Activated T-helper 1 cell treated with anti-CD3 and anti-CD28 coated beads, Interleukin-12 subunit alpha, Interleukin-12 subunit beta, Interleukin-2, Interleukin-4 antibody, amounts not matched to agents 30 ng/mL and 10 ng/mL and 1 ng/mL, durations not matched to agents 14 hours and 24 hours and 36 hours (primary cell): ENCODE data around the gene NR1H2. TPM values are rescaled to one million over a fixed set of nuclear protein-coding genes. Genes with fewer than 3 reads are reported as not detected.

ENCODE experiments used
- DNase-seq: peaks from one replicate; pipeline ENCODE4 v3.0.0; 2021; ENCODE audit warnings: low spot score
- H3K27ac Mint-ChIP-seq: one replicate; pipeline ENCODE4 v1.8.0; 2021; ENCODE audit warnings: mild to moderate bottlenecking, mixed read lengths
- H3K27me3 Mint-ChIP-seq: one replicate; pipeline ENCODE4 v1.8.0; 2022; ENCODE audit warnings: mild to moderate bottlenecking, moderate library complexity, mixed read lengths; ENCODE audit not compliant: insufficient read depth
- H3K36me3 Mint-ChIP-seq: one replicate; pipeline ENCODE4 v1.8.0; 2021; ENCODE audit warnings: low read depth, mixed read lengths
- H3K4me1 Mint-ChIP-seq: one replicate; pipeline ENCODE4 v1.8.0; 2021; ENCODE audit warnings: low read depth, mixed read lengths
- H3K4me3 Mint-ChIP-seq: one replicate; pipeline ENCODE4 v1.8.0; 2021; ENCODE audit warnings: mild to moderate bottlenecking, moderate library complexity, mixed read lengths
- H3K9me3 Mint-ChIP-seq: one replicate; pipeline ENCODE4 v1.8.0; 2021; ENCODE audit warnings: mixed read lengths
- intact Hi-C: fragments of 100-400 bp; cut with micrococcal nuclease; formaldehyde crosslinking; loops from one replicate; pipeline ENCODE4 v1.15.1; 2024
- total RNA-seq: library from RNA; stranded (reverse); gene quantifications from 2 replicates; pipeline ENCODE4 v1.2.3, GENCODE V29; 2022

Gene NR1H2
- total RNA-seq, 1 donor from 2014 or later = 84.8 TPM

DNA sequence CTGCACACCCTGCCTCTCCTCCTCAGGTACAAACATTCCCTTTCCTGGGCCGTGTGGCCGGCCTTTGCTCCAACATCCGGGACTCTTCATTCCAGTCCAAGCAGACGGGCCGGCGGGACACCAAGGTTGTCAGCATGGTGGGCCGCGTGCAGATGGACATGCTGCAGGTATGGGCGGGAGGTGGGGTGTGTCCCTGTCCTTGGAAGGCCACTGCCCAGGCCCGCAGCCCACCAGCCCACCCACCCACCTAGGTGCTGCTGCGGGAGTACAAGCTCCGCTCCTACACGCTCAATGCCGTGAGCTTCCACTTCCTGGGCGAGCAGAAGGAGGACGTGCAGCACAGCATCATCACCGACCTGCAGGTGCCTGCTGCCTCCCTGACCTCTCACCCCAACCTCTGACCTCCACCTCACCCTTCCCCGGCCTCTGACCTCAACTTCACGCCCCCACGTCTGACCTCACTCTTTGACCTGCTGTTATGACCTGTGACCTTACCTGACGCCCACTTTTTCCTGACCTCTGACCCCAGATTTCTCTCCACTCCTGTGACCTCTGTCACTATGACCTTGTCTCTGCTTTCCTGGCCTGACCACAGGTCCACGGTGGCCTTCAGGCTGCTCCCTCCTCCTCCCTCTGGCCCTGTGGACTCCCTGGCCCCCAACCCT lies 30.0 kb downstream of the NR1H2 start:
- Mint-ChIP-seq H3K27me3 (no peaks in the 10 kb centered on the region), H3K27ac (no peak overlapping the region), H3K36me3 (peaks cover 20% of the 10 kb centered on the region), H3K4me1 (no peaks in the 10 kb centered on the region), H3K9me3 (no peaks in the 10 kb centered on the region), H3K4me3 (no peak overlapping the region)
- DNase-seq = no peak
- intact Hi-C loops = no loop called here

DNA sequence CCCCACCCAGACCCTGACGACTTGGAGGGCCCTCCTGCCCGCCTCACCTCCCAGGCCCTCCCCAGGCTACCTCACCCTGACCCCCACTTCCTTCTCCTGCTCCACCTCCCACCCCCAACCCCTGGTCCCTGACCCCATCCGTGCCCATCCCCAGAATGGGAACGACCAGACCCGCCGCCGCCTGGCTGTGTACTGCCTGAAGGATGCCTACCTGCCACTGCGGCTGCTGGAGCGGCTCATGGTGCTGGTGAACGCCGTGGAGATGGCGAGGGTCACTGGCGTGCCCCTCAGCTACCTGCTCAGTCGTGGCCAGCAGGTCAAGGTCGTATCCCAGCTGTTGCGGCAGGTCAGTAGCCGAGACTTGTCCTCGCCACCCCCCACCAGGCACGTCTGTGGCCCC lies 30.6 kb downstream of the NR1H2 start:
- H3K36me3 Mint-ChIP-seq = peaks cover 20% of the 10 kb centered on the region
- H3K27me3 Mint-ChIP-seq = no peaks in the 10 kb centered on the region
- H3K9me3 Mint-ChIP-seq = no peaks in the 10 kb centered on the region
- H3K4me3 Mint-ChIP-seq = no peak overlapping the region
- intact Hi-C loops = no loop called here
- no peaks in the 10 kb centered on the region for H3K4me1 Mint-ChIP-seq
- no peak for DNase-seq
- H3K27ac Mint-ChIP-seq = no peak overlapping the region

DNA sequence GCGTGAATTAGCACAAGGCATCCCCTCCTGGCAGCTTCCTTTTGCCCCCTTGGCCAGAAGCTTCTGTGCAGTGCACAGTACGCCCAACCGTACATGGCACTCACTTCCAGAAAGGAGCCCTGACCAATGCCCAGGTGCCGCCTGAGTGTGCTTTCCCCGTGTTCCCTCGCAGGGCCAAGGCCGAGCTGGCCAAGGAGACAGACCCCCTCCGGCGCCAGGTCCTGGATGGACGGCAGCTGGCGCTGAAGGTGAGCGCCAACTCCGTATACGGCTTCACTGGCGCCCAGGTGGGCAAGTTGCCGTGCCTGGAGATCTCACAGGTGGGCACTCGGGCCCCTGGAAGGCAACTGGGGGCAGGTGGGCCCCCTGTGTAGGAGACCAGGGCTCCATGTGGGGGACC lies 33.1 kb downstream of the NR1H2 start:
- Mint-ChIP-seq H3K36me3 (peaks cover 10% of the 10 kb centered on the region), H3K9me3 (no peaks in the 10 kb centered on the region), H3K4me3 (no peak overlapping the region), H3K4me1 (no peaks in the 10 kb centered on the region), H3K27ac (no peak overlapping the region), H3K27me3 (no peaks in the 10 kb centered on the region)
- DNase-seq = no peak
- intact Hi-C loops = no loop called here

DNA sequence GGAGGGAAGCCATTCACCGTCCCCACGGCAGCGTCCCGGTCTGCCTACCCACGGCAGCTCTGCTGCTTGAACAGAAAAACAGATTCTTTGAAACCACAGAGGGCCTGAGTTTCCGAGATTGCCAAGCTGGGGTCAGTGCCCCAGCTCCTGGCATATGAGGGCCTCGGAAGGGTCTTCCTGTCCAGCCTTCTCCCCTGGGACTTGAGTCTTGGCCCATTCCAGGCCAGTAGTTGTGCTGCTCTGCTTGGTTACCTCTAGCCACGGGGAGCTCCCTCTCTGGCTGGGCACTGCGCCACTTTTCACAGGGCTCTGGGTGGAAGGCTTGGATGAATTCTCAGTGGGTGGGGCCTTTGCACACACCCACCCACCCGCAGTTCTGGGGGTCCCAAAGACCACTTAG lies 33.9 kb downstream of the NR1H2 start:
- H3K4me1 Mint-ChIP-seq = no peaks in the 10 kb centered on the region
- H3K27me3 Mint-ChIP-seq = no peaks in the 10 kb centered on the region
- H3K36me3 Mint-ChIP-seq = peaks cover 12% of the 10 kb centered on the region
- no peak for DNase-seq
- no peak overlapping the region for H3K27ac Mint-ChIP-seq
- no peak overlapping the region for H3K4me3 Mint-ChIP-seq
- intact Hi-C loops = no loop called here
- no peaks in the 10 kb centered on the region for H3K9me3 Mint-ChIP-seq

DNA sequence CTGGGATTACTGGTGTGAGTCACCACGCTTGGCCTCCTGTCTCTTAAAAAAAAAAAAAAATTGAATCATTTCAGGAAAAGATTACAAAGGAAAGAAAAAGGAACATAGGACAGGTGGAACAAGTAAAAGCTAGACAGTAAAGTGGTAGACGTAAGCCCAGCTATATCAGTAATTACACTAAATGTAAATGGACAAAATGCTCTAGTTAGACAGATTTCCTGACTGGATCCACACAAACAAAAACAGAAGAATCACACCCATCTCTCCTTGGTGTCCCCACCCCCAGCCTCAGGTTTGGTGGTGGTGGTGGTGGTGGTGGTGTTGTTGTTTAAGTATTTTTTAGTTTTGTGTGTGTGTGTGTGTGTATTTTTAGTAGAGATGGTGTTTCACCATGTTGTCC lies 36.2 kb downstream of the NR1H2 start:
- Mint-ChIP-seq H3K36me3 (peaks cover 8% of the 10 kb centered on the region), H3K4me1 (no peaks in the 10 kb centered on the region), H3K4me3 (no peak overlapping the region), H3K9me3 (no peaks in the 10 kb centered on the region), H3K27me3 (no peaks in the 10 kb centered on the region), H3K27ac (peak overlapping the region; percentile 52)
- no peak for DNase-seq
- intact Hi-C loops = no loop called here

DNA sequence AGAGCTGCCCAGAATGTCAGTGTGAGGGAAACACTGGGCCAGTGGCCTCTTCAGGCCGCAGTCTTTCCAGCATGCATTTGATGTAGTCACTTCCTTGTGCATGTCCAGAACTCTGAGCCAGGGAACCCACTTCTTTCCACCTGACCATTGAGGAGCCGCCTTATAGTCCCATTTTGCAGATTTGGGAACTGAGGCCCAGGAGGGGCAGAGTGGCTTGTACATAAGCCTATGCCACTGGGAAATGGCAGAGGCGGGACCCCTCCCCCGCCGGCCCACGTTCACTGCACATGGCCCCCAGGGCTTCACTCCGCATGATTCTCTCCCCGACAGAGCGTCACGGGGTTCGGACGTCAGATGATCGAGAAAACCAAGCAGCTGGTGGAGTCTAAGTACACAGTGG lies 36.8 kb downstream of the NR1H2 start:
- intact Hi-C loops = no loop called here
- Mint-ChIP-seq H3K9me3 (no peaks in the 10 kb centered on the region), H3K4me3 (no peak overlapping the region), H3K4me1 (no peaks in the 10 kb centered on the region), H3K27ac (no peak overlapping the region), H3K27me3 (no peaks in the 10 kb centered on the region), H3K36me3 (peaks cover 8% of the 10 kb centered on the region)
- DNase-seq = no peak

DNA sequence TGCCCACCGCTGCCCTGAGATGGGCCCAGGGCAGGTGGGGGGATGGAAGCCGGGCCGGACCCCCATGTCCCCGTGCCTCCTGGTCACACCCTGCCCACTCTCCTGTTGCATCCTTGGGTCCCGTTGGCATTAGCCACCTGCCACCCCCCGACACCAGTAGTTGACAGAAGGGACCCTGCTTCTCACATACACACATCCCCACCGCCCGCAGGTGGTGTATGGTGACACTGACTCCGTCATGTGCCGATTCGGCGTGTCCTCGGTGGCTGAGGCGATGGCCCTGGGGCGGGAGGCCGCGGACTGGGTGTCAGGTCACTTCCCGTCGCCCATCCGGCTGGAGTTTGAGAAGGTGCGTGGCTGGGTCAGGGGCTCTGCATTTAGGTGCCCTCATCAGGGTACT lies 37.3 kb downstream of the NR1H2 start:
- intact Hi-C loops = no loop called here
- Mint-ChIP-seq H3K4me1 (no peaks in the 10 kb centered on the region), H3K4me3 (no peak overlapping the region), H3K9me3 (no peaks in the 10 kb centered on the region), H3K27ac (no peak overlapping the region), H3K36me3 (peaks cover 8% of the 10 kb centered on the region), H3K27me3 (no peaks in the 10 kb centered on the region)
- no peak for DNase-seq

DNA sequence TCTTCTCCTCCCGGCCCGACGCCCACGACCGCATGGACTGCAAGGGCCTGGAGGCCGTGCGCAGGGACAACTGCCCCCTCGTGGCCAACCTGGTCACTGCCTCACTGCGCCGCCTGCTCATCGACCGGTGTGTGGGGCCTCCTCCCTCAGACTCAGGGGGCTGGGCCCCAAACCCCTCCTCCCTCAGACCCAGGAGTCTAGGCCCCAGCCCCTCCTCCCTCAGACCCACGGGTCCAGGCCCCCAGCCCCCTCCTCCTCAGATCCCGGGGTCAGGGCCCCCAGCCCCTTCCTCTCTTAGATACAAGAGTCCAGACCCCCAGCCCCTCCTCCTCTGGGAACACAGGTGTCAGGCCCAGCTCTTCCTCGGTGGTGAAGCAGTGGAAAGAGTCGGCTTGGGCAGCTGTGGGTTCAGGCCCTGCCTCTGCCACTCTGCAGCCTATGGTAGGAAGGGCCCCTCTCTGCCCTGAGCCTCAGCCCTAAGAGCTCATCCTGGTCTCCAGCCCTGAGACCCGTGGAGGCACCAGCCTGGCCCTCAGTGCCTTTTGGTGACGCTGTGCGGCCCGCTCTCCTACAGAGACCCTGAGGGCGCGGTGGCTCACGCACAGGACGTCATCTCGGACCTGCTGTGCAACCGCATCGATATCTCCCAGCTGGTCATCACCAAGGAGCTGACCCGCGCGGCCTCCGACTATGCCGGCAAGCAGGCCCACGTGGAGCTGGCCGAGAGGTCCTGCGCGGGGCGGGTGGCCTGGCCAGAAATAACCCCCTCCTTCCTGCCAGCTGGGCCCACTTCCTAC lies 38.8 kb downstream of the NR1H2 start:
- DNase-seq = peak; percentile 56
- Mint-ChIP-seq H3K27ac (no peak overlapping the region), H3K4me1 (peaks cover 9% of the 10 kb centered on the region), H3K36me3 (peaks cover 13% of the 10 kb centered on the region), H3K4me3 (no peak overlapping the region), H3K9me3 (no peaks in the 10 kb centered on the region), H3K27me3 (peaks cover 2% of the 10 kb centered on the region)
- intact Hi-C loops = loop anchor here (1.0 kb wide), 2 partner anchors 47 to 58 kb away; no protein-coding TSS in a partner anchor

DNA sequence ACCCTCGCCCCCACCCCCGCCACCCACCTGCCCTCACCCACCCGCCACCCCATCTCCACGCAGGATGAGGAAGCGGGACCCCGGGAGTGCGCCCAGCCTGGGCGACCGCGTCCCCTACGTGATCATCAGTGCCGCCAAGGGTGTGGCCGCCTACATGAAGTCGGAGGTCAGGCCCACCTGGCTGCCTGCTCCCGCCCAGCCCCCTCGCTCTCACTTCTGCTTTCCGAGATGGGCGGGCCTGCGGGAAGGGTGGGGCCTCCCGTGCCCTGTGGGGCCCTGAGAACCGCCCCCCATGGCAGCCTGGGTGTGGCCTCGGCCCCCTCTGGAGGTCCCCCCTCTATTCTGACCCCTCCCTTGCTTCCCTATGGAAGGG lies 39.4 kb downstream of the NR1H2 start:
- peaks cover 12% of the 10 kb centered on the region for H3K4me1 Mint-ChIP-seq
- no peak overlapping the region for H3K27ac Mint-ChIP-seq
- intact Hi-C loops = no loop called here
- peaks cover 2% of the 10 kb centered on the region for H3K27me3 Mint-ChIP-seq
- no peaks in the 10 kb centered on the region for H3K9me3 Mint-ChIP-seq
- peaks cover 9% of the 10 kb centered on the region for H3K36me3 Mint-ChIP-seq
- H3K4me3 Mint-ChIP-seq = no peak overlapping the region
- no peak for DNase-seq

DNA sequence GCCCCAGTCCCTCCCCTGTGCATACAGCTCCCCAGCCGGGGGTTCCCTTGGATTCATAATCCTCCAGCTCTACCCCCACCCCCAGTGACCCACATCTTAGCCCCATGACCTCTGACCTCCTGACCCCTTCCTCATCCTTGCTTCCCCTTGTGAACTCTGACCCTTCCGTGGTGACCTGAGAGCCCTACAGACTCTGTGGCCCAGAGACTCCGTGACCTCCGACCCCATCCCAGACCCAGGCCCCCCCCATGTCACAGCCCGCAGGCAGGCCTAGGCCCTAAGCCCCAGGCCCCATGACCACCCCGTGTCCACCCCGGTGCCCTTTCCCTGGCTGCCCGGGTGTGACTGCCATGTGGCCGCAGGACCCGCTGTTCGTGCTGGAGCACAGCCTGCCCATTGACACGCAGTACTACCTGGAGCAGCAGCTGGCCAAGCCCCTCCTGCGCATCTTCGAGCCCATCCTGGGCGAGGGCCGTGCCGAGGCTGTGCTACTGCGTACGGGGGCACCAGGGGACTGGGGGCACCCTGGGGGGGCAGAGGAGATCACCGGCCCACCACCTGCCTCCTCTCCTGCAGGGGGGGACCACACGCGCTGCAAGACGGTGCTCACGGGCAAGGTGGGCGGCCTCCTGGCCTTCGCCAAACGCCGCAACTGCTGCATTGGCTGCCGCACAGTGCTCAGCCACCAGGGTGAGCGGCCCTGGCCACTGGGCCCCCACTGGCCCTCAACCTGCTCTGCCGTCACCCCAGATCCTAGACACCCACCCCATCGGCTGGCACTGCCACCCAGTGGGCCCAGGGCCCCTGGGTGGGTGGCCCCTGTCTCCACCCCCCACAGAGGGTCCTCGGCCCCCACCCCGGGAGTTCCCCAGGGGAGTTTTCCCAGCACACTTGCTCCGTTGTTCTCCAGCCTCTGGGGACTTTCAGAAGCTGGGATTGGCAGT lies 40.0 kb downstream of the NR1H2 start:
- Mint-ChIP-seq H3K9me3 (no peaks in the 10 kb centered on the region), H3K27me3 (peaks cover 2% of the 10 kb centered on the region), H3K27ac (no peak overlapping the region), H3K4me3 (no peak overlapping the region), H3K36me3 (peaks cover 11% of the 10 kb centered on the region), H3K4me1 (peaks cover 12% of the 10 kb centered on the region)
- DNase-seq = no peak
- intact Hi-C loops = no loop called here

DNA sequence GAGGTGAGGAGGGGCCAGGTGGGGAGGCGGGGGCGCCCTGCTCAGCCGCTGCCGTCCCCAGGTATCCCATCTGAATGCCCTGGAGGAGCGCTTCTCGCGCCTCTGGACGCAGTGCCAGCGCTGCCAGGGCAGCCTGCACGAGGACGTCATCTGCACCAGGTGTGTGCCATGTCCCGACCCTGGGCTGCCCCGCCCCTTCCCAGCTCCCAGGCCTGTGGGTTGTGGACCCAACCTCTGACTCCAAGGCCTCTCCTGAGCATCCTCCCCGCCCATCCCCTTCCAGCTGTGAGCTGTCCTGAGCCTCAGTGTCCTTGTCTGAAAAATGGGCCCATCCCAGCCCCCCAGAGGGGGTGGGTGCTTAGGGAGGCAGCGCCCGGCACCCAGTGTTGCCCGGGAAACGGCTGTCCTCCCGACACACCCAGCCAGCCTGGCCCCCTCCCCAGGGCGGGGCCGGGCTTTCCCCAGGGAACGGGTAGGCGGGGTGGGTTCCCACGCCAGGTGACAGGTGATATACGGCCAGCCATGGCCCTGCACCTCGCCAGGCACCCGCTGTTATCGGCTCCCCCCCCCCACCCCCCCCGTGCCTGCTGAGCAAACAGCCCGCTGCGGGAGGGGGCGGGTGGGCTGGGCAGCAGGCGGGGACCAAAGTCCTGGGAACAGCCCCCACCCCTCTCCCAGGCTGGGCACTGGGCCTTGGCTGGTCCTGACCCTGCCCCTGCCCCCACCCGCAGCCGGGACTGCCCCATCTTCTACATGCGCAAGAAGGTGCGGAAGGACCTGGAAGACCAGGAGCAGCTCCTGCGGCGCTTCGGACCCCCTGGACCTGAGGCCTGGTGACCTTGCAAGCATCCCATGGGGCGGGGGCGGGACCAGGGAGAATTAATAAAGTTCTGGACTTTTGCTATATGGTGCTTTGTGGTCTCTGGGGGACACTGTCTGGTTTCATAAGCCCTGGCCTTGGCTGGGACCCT lies 41.1 kb downstream of the NR1H2 start:
- intact Hi-C loops = no loop called here
- Mint-ChIP-seq H3K4me1 (peaks cover 12% of the 10 kb centered on the region), H3K9me3 (no peaks in the 10 kb centered on the region), H3K4me3 (no peak overlapping the region), H3K36me3 (peaks cover 11% of the 10 kb centered on the region), H3K27me3 (peaks cover 2% of the 10 kb centered on the region), H3K27ac (no peak overlapping the region)
- DNase-seq = no peak
